Activated CD4-positive, alpha-beta T cell treated with anti-CD3 and anti-CD28 coated beads, Interleukin-10, Interleukin-2, amounts not matched to agents 100 ng/mL and 50 ng/mL, durations not matched to agents 16 hours and 8 hours (primary cell): ENCODE results near the gene RHBG.

Experiments used
- DNase-seq: peaks from one replicate; pipeline ENCODE4 v3.0.0-alpha.2; 2020

RHBG gene

DNA sequence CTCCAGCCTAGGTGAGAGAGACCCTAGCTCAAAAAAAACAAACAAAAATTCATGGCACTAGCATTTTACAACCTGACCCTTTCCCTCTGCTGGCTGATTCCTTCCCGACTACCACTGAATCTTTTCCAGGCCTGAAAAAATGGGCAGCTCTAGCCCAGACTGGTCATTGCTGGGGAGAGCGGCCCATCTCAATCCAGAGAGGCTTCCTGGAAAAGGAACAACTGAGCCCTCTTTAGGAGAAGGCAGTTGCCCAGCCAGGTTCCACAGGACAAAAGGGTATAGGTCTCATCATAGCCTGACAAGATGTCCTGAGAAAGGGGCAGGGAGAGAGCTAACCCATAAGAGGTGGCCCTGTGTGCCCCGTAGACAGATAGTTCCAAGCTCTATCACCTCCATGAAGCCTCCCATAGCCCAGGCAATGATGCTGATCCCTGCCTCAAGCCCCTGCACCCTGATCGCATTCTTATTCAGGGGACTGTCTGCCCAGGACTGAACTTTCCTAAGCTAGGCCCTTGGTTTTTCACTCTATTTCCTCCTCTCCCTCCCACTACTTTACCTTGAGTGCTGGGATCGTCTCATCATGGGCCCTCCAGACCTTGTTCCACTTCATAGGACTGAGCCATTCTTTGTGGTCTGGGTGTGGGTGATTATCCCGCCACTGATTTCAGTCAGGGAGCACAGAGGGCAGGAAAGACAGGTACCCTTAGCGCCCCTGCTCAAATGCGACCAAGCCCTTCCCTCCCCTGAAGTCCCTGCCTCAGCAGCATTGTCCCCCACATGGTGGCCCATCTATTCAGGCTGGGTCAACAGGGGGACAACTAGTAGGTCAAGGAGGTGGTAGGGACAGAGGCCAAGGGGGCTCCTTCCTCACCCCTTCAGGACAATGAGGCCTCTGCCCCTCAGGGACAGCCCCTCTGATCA is 18.2 kb downstream of the RHBG start:
- no peak for DNase-seq

GRCh38 chr1:156387870-156388173 is 18.8 kb downstream of the RHBG start:
- no peak for DNase-seq

- DNase-seq = no peak
Measured at GRCh38 chr1:156388174-156389137, 19.4 kb downstream of the RHBG start.

- DNase-seq = no peak
Measured at GRCh38 chr1:156389311-156389710, 20.3 kb downstream of the RHBG start.

DNA sequence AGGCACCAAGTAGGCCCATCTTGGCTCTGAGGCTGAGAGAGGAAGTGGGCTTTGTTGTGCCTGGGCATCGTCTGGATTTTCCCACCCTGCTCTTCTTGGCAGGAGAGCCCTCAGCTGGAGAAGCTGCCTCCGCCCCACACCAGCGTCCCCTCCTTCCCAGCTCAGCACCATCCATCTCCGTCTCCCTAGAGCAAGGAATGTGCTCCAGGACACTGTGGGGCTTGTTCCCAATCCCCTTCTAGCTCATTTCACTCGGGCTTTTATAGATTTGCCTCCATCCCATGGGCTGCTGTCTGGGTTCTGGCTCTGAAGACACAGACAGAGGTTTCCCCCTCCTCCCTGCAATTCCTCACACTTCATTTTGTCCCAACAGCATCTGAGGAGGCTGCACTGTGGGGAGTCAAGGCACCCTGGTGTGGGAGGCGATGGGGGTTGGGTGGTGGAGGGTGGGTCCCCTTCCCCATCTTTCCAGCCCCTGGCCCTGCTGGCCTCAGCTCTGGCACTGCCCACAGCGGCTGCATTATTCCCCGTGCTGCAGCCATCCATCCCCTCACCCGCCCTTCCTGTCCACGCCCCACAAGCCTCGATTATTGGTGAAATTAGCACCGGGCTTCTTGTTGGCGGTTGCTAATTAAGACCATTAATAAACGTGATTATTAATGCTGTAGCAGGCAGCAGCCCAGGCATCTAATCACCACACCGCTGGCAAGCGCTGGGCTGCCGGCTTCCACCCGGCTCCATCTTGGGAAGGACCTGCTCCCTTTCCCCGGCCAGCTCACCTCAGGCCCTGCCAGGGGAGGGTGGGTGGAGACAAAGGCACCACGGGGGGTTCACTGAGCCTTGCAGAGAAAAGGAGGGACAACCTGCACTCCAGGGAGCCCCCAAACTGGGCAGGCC is 21.7 kb downstream of the RHBG start:
- no peak for DNase-seq

DNA sequence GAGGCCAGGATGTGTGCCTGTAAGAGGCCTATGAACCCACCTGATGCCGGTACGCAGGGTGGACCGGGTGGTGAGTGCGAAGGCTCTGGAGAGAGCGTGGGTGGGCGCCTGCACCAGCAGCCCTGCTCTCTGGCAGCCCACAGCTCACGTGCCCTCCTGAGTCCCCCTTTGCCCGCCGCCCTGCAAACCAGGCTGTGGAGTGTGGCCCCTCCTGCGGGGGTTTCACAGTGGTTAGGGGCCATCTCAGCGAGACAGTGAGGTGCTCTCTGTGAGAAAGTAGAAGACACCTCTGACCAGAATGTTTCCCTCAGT is 22.3 kb downstream of the RHBG start:
- DNase-seq = no peak

GRCh38 chr1:156391701-156392100 is 22.7 kb downstream of the RHBG start:
- no peak for DNase-seq

DNA sequence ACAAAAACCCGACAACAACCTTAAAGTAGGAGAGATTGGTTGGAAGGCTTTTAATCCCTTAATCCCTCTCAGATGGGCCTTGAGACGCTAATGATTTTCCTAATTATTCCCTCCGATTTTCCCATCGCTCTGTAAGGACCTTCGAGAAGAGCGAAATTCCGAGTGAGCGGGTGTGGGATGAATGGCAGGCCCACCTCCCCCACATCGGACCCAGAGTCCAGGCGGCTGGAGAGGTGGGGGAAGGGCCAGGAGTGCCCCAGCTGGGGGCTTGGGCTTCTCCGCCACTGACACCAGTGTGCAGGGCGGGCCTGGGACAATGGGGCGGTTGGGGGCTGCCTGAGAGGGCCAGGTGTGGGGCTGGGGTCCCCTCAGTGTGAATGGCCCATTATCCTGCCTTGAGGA is 23.4 kb downstream of the RHBG start:
- no peak for DNase-seq

DNA sequence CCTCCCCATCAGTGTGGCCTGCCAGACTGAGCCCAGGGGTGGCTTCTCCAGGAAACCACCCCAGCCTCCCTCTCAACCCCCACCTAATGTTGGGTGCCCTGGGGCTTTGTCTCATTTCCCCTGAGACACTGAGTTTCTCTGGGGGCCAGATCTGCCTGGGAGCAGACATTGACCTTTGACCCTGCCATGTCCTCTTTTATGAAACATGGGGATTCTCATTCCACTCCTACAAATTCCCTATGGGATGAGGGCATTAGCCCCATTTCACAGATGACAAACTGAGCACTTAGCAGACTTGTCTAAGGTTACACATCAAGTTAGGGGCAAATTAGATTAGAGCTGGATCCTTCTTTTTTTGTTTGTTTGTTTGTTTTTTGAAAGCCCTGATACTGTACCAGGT is 24.1 kb downstream of the RHBG start:
- DNase-seq = no peak

- DNase-seq = no peak
Measured at GRCh38 chr1:156394082-156394481, 25.1 kb downstream of the RHBG start.

- DNase-seq = no peak
Measured at GRCh38 chr1:156394835-156395461, 25.9 kb downstream of the RHBG start.

GRCh38 chr1:156399355-156400125 is 30.5 kb downstream of the RHBG start:
- no peak for DNase-seq

GRCh38 chr1:156400191-156400935 is 31.4 kb downstream of the RHBG start:
- no peak for DNase-seq

DNA sequence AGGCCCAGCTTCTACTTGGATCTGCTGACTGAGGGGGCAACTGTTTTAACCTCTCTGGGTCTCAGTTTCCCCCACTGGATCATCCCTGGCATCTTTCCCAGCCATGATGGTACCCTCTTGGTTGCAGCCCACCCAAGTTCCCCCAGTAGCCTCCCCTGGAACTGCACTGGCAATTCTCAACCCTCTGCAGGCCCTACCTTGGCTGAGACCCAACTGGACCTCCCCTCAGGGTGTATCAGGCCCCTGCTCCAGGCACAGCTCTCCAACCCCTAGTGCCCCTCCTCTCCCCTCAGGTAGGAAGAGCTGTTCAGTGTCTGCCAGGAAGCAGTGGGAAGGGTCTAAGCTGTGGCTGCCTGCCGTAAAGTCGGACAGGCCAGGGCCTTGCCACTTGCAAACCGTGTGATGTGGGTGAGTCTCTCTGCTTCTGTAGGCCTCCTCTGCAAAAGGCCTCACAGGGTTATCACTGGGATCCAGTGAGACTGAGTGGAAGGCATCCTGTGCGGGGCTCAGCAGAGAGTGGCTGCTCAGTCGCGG is 32.1 kb downstream of the RHBG start:
- DNase-seq = no peak

DNA sequence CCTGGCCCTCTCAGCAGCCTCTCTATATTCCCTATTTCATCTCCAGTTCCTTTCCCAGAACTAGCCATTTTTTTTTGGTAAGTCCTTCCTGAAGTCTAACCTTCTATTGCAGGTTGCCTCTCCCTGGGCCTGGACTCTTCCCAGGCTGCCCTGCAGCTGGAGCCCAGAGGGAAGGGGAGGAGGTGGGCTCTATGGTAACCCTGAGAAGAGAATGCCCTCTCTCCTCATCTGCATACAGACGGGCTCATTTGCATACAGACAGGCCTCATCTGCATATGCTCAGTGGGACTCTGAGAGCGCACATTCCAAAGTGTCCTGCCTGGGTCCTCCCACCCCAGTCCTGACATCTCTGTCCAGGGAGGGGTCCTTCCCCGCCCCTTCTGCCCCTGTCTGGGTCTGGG is 32.7 kb downstream of the RHBG start:
- no peak for DNase-seq

- DNase-seq = no peak
Measured at GRCh38 chr1:156402331-156403020, 33.5 kb downstream of the RHBG start.

DNA sequence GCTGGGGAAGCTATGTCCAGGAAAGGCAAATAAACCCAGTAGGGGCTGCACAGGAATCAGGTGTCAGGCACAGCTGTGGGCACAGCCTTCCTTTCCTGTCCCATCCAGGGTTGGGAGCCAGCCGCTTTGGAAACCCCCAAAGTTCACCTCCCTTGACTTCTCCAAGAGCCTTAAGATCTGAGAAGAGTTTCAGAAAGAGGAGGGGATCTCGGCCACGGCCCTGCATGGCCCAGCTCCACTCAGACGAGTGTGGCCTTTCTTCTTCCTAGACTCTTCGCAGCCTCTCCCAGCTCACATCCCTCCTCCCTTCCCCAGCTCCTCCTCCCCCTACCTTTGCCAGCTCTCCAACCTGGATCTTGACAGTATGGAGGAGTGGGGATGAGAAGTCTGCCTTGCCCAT is 36.7 kb downstream of the RHBG start:
- no peak for DNase-seq

DNA sequence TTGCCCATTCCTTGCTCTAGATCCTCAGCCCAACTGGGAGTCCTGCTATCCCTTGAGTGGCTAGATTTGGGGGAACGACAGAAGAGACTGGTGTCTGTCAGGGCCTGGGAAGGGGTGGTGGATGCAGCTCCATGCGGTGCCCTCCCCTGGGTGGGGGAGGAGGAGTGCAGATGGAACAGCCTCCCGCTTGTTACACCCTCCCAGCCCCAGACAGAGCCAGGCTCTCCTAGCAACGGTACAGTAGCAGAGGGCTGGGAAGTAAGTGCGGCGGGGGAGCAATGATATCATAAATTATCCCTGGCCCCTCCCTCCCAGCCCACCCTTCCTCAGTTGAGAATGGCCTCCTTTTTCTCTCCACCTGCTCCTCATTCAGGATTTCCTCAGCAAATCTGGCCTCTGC is 37.2 kb downstream of the RHBG start:
- no peak for DNase-seq

DNA sequence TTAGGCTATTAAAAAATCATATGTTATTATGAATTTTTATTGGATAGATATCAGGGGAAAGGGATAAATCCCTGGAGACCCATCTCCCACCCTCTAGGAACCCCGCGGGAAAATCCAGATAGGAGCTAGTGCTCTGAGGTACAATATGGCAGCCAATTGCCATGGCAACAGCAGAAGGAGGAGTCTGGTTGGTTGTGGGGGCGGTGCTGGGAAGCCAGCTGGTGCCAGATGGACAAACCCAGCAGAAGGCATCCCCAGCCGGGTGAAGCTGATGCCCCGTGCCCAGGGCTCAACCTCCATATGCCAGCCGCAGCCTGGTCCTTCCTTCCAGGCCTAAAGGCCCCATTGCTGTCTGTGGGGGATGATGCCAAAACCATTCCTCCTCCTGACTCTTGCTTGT is 38.3 kb downstream of the RHBG start:
- no peak for DNase-seq

GRCh38 chr1:156407760-156408159 is 38.7 kb downstream of the RHBG start:
- no peak for DNase-seq
